Cardiac septum (tissue), 1 donor: Measurements from ENCODE around the gene BOD1L1. TPM values are rescaled to one million over a fixed set of nuclear protein-coding genes. Genes with fewer than 3 reads are reported as not detected.
"Not testable (repeated sequence)": the region's sequence is repeated elsewhere in the genome, so short reads cannot be mapped to it uniquely, and the experiment has no call there.

Source experiments
- DNase-seq: peaks from one replicate; pipeline ENCODE4 v3.0.0-alpha.2; 2020; ENCODE audit warnings: low spot score
- intact Hi-C: fragments of 100-400 bp; cut with DNase I; formaldehyde crosslinking; loops from one replicate; pipeline ENCODE4 v1.14.0; 2022
- total RNA-seq: library from RNA; stranded (reverse); fragmentation: NEBNext Ultra II Directional; extraction: Animal tissue kit (Norgen Biotek cat#: 25700); gene quantifications from one replicate; pipeline ENCODE4 v1.2.1, GENCODE V29; 2021
- donor health status: DM: no; HTN: no; CAD: no.

The BOD1L1 gene
- total RNA-seq, 1 donor from 2014 or later = 23.6 TPM

GRCh38 chr4:13567125-13567524 is 60.4 kb downstream of the BOD1L1 start:
- intact Hi-C loops = no loop called here
- DNase-seq = no peak

GRCh38 chr4:13562876-13563275 is 64.6 kb downstream of the BOD1L1 start:
- intact Hi-C loops = no loop called here
- DNase-seq = no peak

GRCh38 chr4:13561673-13562072 is 65.9 kb downstream of the BOD1L1 start:
- intact Hi-C loops = no loop called here
- DNase-seq = no peak

GRCh38 chr4:13560111-13560510 is 67.4 kb downstream of the BOD1L1 start:
- DNase-seq = not testable (repeated sequence)

GRCh38 chr4:13559413-13559812 is 68.1 kb downstream of the BOD1L1 start:
- intact Hi-C loops = no loop called here

More at GRCh38 chr4:13560111-13560510, 67.4 kb downstream of the BOD1L1 start:
- intact Hi-C loops = not testable (repeated sequence)

GRCh38 chr4:13558881-13559280 is 68.6 kb downstream of the BOD1L1 start:
- intact Hi-C loops = no loop called here
- no peak for DNase-seq

More at GRCh38 chr4:13559413-13559812, 68.1 kb downstream of the BOD1L1 start:
- DNase-seq = no peak

GRCh38 chr4:13555325-13555724 is 72.2 kb downstream of the BOD1L1 start:
- intact Hi-C loops = no loop called here
- no peak for DNase-seq

GRCh38 chr4:13553081-13553480 is 74.4 kb downstream of the BOD1L1 start:
- intact Hi-C loops = no loop called here
- no peak for DNase-seq

GRCh38 chr4:13548984-13549546 is 78.5 kb downstream of the BOD1L1 start:
- intact Hi-C loops = loop anchor here (1.0 to 5.0 kb wide), 2 partner anchors 697 to 817 kb away; no protein-coding TSS in a partner anchor
- DNase-seq = peak; percentile 90

GRCh38 chr4:13548059-13548983 is 79.2 kb downstream of the BOD1L1 start:
- DNase-seq = no peak
- intact Hi-C loops = loop anchor here (5.0 kb wide), 1 partner anchor 816 kb away; no protein-coding TSS in a partner anchor

- no peak for DNase-seq
- intact Hi-C loops = loop anchor here (5.0 kb wide), 1 partner anchor 815 kb away; no protein-coding TSS in a partner anchor
Measured at GRCh38 chr4:13547485-13548041, 80.0 kb downstream of the BOD1L1 start.

- DNase-seq = no peak
- intact Hi-C loops = loop anchor here (5.0 kb wide), 1 partner anchor 815 kb away; no protein-coding TSS in a partner anchor
Measured at GRCh38 chr4:13546941-13547484, 80.5 kb downstream of the BOD1L1 start.

- no peak for DNase-seq
Measured at GRCh38 chr4:13546142-13546940, 81.2 kb downstream of the BOD1L1 start.

GRCh38 chr4:13545394-13545808 is 82.1 kb downstream of the BOD1L1 start:
- intact Hi-C loops = loop anchor here (2.0 to 5.0 kb wide), 2 partner anchors 59 to 813 kb away; no protein-coding TSS in a partner anchor
- DNase-seq = no peak

More at GRCh38 chr4:13546142-13546940, 81.2 kb downstream of the BOD1L1 start:
- intact Hi-C loops = loop anchor here (5.0 kb wide), 1 partner anchor 814 kb away; no protein-coding TSS in a partner anchor

GRCh38 chr4:13544606-13545393 is 82.7 kb downstream of the BOD1L1 start:
- intact Hi-C loops = loop anchor here (2.0 to 5.0 kb wide), 2 partner anchors 58 to 812 kb away; no protein-coding TSS in a partner anchor
- peak; percentile 85 for DNase-seq

GRCh38 chr4:13543839-13544605 is 83.5 kb downstream of the BOD1L1 start, which contains the start of gene NKX3-2:
NKX3-2 (minus strand) TSS chr4:13544508; CDS start chr4:13544414, 94 bp downstream.
- DNase-seq = no peak
- intact Hi-C loops = loop anchor here (2.0 kb wide), 1 partner anchor 57 kb away; no protein-coding TSS in a partner anchor
